ENCODE measurements around the gene PFN3.

PFN3 gene

GRCh38 chr5:177399997-177400868, at the start of gene PFN3:
Gene PFN3, minus strand, starts transcription at chr5:177400661. Its CDS starts 85 bp downstream, at chr5:177400576.
- H3K4me2 ChIP-seq (ENCODE audit: low read length): no peak within 1 kb of the TSS
- H3K27ac ChIP-seq (ENCODE audit: low read length): no peak within 1 kb of the TSS
- no peak for TF ChIP-seq CTCF (IDR thresholded peaks at IDR 0.05; ENCODE audit: low read depth, low read length)
- no peak for TF ChIP-seq EZH2phosphoT487 (IDR thresholded peaks at IDR 0.05; ENCODE audit: low read depth)
- peaks cover 13% of the 10 kb centered on the region for H3K27me3 ChIP-seq (ENCODE audit: low read depth, low read length)
- H2AFZ ChIP-seq (ENCODE audit: low read depth, low read length): no peak within 1 kb of the TSS
- H3K4me1 ChIP-seq (ENCODE audit: low read length): peaks cover 11% of the 10 kb centered on the region
- H3K79me2 ChIP-seq (ENCODE audit: low read length): no peaks in the 10 kb centered on the region
- H4K20me1 ChIP-seq (ENCODE audit: insufficient read depth, low read length): no peaks in the 10 kb centered on the region
- H3K9ac ChIP-seq (ENCODE audit: low read length): no peak within 1 kb of the TSS
- H3K4me3 ChIP-seq (ENCODE audit: low read length): no peak within 1 kb of the TSS
- no peaks in the 10 kb centered on the region for H3K36me3 ChIP-seq (replicated peaks; ENCODE audit: low read depth, low read length)
- no peaks in the 10 kb centered on the region for H3K9me3 ChIP-seq (ENCODE audit: insufficient read depth, low read length)

GRCh38 chr5:177449140-177450061, 48.9 kb upstream of the PFN3 start:
- Histone ChIP-seq H3K27ac (ENCODE audit: low read length) (no peak overlapping the region), H3K4me3 (ENCODE audit: low read length) (no peak overlapping the region)

GRCh38 chr5:177448244-177448950, 47.9 kb upstream of the PFN3 start:
- Histone ChIP-seq H3K27ac (ENCODE audit: low read length) (no peak overlapping the region), H3K4me1 (ENCODE audit: low read length) (peaks cover 38% of the 10 kb centered on the region)
- TF ChIP-seq EZH2phosphoT487 (IDR thresholded peaks at IDR 0.05; ENCODE audit: low read depth) (no peak), CTCF (IDR thresholded peaks at IDR 0.05; ENCODE audit: low read depth, low read length) (no peak)

More at GRCh38 chr5:177449140-177450061, 48.9 kb upstream of the PFN3 start:
- no peak overlapping the region for H3K4me2 ChIP-seq (ENCODE audit: low read length)
- H3K27me3 ChIP-seq (ENCODE audit: low read depth, low read length): no peaks in the 10 kb centered on the region
- TF ChIP-seq CTCF (IDR thresholded peaks at IDR 0.05; ENCODE audit: low read depth, low read length): no peak
- no peak for TF ChIP-seq EZH2phosphoT487 (IDR thresholded peaks at IDR 0.05; ENCODE audit: low read depth)
- no peaks in the 10 kb centered on the region for H3K79me2 ChIP-seq (ENCODE audit: low read length)
- no peak overlapping the region for H3K9ac ChIP-seq (ENCODE audit: low read length)
- no peaks in the 10 kb centered on the region for H3K36me3 ChIP-seq (replicated peaks; ENCODE audit: low read depth, low read length)
- peaks cover 13% of the 10 kb centered on the region for H4K20me1 ChIP-seq (ENCODE audit: insufficient read depth, low read length)
- no peaks in the 10 kb centered on the region for H3K9me3 ChIP-seq (ENCODE audit: insufficient read depth, low read length)
- no peak overlapping the region for H2AFZ ChIP-seq (ENCODE audit: low read depth, low read length)
- H3K4me1 ChIP-seq (ENCODE audit: low read length): peaks cover 44% of the 10 kb centered on the region

More at GRCh38 chr5:177448244-177448950, 47.9 kb upstream of the PFN3 start:
- H3K4me2 ChIP-seq (ENCODE audit: low read length): peak overlapping the region; percentile 64
- no peaks in the 10 kb centered on the region for H3K27me3 ChIP-seq (ENCODE audit: low read depth, low read length)
- no peak overlapping the region for H2AFZ ChIP-seq (ENCODE audit: low read depth, low read length)
- no peaks in the 10 kb centered on the region for H3K36me3 ChIP-seq (replicated peaks; ENCODE audit: low read depth, low read length)
- H3K9me3 ChIP-seq (ENCODE audit: insufficient read depth, low read length): no peaks in the 10 kb centered on the region
- H3K4me3 ChIP-seq (ENCODE audit: low read length): no peak overlapping the region
- no peaks in the 10 kb centered on the region for H3K79me2 ChIP-seq (ENCODE audit: low read length)
- no peak overlapping the region for H3K9ac ChIP-seq (ENCODE audit: low read length)
- peaks cover 8% of the 10 kb centered on the region for H4K20me1 ChIP-seq (ENCODE audit: insufficient read depth, low read length)

All from OCI-LY3 (cell line).